ENCODE data around the gene MAGEB3.
A peak's percentile ranks its signal among the peaks of the same experiment; 100 is the strongest.

The MAGEB3 gene

DNA sequence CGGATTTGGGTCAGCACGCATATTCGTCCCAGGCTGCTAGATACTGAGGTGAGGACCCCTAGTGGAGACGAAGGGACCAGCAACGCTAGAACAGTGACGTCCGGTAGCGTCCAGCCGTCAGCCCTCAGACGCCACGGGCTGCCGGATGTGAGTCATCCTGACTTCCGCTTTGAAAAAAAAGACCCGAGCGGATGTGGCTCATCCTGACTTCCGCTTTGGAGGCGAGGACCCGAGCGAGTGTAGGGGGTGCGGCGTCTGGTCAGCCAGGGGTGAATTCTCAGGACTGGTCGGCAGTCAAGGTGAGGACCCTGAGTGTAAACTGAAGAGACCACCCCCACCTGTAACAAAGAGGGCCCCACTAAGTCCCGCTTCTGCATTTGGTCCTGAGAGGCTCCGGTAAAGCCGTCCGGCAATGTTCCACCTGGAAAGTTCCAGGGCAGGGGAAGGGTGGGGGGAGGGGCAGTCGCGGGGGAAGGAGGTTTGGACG lies 15.1 kb upstream of the MAGEB3 start, which contains the start of gene MAGEB2:
Gene MAGEB2 (plus strand): TSS at position 207 of the 487 bp plus-strand sequence. CDS start 3,018 bp downstream, outside the sequence.
- no peak for DNase-seq (ENCODE audit: low read depth)
- TF ChIP-seq, protein P1, sequence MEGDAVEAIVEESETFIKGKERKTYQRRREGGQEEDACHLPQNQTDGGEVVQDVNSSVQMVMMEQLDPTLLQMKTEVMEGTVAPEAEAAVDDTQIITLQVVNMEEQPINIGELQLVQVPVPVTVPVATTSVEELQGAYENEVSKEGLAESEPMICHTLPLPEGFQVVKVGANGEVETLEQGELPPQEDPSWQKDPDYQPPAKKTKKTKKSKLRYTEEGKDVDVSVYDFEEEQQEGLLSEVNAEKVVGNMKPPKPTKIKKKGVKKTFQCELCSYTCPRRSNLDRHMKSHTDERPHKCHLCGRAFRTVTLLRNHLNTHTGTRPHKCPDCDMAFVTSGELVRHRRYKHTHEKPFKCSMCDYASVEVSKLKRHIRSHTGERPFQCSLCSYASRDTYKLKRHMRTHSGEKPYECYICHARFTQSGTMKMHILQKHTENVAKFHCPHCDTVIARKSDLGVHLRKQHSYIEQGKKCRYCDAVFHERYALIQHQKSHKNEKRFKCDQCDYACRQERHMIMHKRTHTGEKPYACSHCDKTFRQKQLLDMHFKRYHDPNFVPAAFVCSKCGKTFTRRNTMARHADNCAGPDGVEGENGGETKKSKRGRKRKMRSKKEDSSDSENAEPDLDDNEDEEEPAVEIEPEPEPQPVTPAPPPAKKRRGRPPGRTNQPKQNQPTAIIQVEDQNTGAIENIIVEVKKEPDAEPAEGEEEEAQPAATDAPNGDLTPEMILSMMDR (IDR thresholded peaks at IDR 0.05; ENCODE audit: insufficient read depth, low read depth, low read length, missing control alignments), result no peak
- no peak within 1 kb of the TSS for H3K4me3 ChIP-seq (ENCODE audit: low read depth, low read length)

DNA sequence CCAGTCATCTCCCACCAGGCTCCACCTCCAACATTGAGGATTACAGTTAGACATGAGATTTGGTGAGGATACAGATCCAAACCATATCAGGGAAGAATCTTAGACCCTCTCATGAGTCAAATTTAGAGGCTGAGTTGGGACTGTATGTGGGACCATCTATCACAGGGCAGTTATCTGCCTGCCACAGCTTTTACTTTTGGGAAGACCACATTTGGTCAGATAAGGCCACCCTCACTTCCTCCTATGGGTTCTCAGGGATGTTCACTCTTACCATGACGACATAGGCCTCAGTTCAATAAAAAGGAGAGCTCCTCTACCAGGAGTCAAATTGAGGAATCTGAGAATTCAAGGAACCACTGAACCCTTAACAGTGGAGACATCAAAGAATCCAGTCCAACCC lies 13.0 kb upstream of the MAGEB3 start:
- no peak overlapping the region for H3K4me3 ChIP-seq (ENCODE audit: low read depth, low read length)
- no peak for DNase-seq (ENCODE audit: low read depth)
- TF ChIP-seq, protein P1 (IDR thresholded peaks at IDR 0.05; ENCODE audit: insufficient read depth, low read depth, low read length, missing control alignments), result no peak

DNA sequence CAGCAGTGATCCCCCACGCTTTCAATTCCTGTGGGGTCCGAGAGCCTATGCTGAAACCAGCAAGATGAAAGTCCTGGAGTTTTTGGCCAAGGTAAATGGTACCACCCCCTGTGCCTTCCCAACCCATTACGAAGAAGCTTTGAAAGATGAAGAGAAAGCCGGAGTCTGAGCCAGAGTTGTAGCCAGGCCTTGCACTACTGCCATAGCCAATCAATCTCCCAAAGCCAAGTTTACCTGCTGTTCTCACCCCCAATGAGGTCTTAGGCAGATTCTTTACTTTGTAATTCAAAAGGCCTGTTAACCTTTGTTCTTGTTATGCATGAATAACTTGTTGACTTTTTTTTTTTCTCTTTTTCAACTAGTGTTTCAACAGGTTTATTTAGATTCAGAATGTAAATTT lies 11.1 kb upstream of the MAGEB3 start:
- no peak for DNase-seq (ENCODE audit: low read depth)
- TF ChIP-seq, protein P1 (IDR thresholded peaks at IDR 0.05; ENCODE audit: insufficient read depth, low read depth, low read length, missing control alignments), result no peak
- no peak overlapping the region for H3K4me3 ChIP-seq (ENCODE audit: low read depth, low read length)

DNA sequence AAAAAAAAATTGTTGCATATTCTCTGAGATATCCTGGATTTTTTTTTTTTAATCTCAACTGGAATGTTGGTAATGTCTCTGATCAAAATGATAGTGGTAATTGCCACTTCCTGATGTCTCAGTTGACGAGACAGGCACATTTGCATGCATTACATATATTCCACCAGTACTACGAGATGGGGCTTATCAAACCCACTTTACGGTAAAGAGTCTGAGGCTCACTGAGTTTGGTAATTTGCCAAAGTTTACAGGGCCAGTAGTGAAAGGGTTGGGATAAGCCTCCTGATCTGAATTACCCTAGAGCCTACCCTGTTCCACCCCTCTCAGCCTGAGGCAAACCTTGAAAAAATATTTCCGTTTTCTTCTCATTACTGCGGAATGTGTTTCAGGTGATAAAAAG lies 9.8 kb upstream of the MAGEB3 start:
- TF ChIP-seq, protein P1 (IDR thresholded peaks at IDR 0.05; ENCODE audit: insufficient read depth, low read depth, low read length, missing control alignments), result no peak
- no peak for DNase-seq (ENCODE audit: low read depth)

DNA sequence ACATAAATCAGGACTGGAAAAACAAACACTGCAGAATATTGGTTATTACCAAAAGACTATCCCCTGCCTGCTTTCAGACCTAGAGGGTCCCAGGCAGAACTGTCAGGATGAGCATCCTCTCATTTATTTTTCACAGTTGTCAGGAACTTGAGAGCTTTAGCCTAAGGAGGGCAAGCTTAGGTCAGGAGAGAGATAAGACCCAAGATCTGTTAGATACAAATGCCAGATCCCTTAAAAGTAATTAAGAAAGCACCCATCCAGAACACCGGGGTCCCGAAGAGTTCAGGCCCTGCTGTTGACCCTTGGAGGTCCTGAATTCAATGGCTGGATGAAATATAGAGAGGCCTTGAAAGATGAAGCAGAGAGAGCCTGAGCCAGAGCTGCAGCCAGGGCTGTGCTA lies 5.9 kb upstream of the MAGEB3 start:
- TF ChIP-seq, protein P1 (IDR thresholded peaks at IDR 0.05; ENCODE audit: insufficient read depth, low read depth, low read length, missing control alignments), result no peak
- no peak for DNase-seq (ENCODE audit: low read depth)
- H3K4me3 ChIP-seq (ENCODE audit: low read depth, low read length), result no peak overlapping the region

More for the DNA sequence above, 9.8 kb upstream of the MAGEB3 start:
- no peak overlapping the region for H3K4me3 ChIP-seq (ENCODE audit: low read depth, low read length)

DNA sequence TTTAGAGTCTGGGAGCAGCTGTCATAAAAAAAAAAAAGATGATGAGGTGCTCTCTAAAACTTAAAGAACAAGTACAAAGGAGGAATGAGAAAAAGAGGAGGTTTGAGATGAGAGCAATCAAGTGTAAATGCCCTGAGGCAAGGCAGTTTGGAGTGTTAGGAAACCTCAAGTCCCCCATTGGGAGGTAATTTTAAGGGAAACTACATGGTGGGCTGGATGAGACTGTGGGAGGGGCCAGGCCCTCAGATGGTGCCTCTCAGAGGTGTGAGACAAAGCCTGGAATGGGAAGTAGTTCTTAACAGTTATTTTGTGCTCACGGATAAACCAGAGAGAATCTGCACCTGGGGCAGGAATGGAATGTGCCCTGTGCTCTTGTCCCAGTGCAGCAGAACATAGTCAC lies 1.9 kb upstream of the MAGEB3 start:
- DNase-seq (ENCODE audit: low read depth), result no peak
- TF ChIP-seq, protein P1 (IDR thresholded peaks at IDR 0.05; ENCODE audit: insufficient read depth, low read depth, low read length, missing control alignments), result no peak

DNA sequence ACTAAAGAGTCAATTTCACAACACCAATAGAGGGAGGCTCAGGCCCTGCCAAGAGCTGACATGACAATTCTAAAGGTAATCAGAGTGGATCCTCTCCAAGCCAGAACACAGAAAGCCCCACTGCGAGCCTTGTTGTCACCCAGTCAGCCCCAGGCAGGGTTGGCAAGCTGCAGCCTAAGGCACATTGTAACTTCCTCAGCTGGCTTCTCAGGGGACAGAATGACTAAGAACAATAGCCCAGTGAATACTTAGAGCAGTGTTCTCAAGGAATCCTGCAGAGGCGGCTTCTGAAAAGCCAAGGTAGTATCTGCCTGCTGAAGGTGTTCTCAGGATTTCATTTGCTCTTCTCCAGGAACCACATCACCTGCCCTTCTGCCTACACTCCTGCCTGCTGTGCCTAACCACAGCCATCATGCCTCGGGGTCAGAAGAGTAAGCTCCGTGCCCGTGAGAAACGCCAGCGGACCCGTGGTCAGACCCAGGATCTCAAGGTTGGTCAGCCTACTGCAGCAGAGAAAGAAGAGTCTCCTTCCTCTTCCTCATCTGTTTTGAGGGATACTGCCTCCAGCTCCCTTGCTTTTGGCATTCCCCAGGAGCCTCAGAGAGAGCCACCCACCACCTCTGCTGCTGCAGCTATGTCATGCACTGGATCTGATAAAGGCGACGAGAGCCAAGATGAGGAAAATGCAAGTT lies 11.4 kb downstream of the MAGEB3 start, which contains the start of gene MAGEB4:
Gene MAGEB4 (plus strand): TSS at position 277 of the 692 bp plus-strand sequence. CDS start 136 bp downstream, at position 413.
- TF ChIP-seq, protein P1 (IDR thresholded peaks at IDR 0.05; ENCODE audit: insufficient read depth, low read depth, low read length, missing control alignments), result no peak
- DNase-seq (ENCODE audit: low read depth), result peak; percentile 30
- no peak within 1 kb of the TSS for H3K4me3 ChIP-seq (ENCODE audit: low read depth, low read length)

More for the DNA sequence above, 1.9 kb upstream of the MAGEB3 start:
- no peak overlapping the region for H3K4me3 ChIP-seq (ENCODE audit: low read depth, low read length)
